Activated CD4-positive, alpha-beta T cell treated with anti-CD3 and anti-CD28 coated beads, Interleukin-2, amount 50 U/mL, for 16 hours (primary cell): ENCODE data around the gene EDN2.

Source experiments
- DNase-seq: peaks from one replicate; pipeline ENCODE4 v3.0.0-alpha.2; 2020

EDN2 gene

DNA sequence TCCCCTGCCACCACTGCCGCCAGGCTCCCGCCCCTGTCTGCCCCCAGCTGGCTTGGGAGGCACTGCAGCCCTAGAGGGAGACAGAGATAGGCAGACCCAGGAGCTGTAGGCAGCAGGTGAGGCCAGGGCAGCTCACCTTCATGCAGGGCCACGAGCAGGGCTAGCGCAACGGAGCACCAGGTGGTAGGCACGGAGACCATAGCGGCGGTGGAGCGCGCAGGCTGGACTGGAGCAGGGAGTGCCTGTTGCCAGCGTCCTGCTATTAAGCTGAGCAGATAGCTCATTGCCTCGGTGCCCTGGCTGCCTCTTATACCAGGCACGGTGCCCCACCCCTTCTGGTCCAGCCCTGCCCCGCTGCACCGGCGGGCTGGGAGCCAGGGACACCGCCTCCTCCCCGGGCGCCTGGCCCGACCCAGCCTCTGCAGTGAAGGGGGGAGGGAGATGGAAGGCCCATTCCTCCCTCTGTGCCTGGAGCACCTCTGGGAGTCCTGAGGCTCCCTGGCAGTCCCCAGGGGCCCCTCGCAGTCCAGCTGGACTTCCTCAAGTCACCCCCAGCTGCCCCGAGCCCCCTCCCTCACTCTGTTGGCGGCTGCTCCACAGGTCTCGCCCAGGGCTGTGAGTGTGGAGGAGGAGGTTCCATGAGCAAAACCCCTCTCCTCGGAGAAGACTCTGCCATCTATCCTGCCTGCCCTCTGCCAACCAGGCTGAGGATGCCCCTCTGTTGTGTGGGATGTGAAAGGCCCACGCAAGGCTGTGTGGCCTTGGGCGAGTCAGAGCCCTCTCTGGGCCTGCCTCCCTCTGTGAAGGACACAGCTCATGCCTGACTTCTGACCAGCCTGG lies at the start of gene EDN2:
EDN2 (minus strand) TSS at position 282 of the 840 bp plus-strand sequence; CDS start at position 200, 82 bp downstream.
- no peak for DNase-seq

DNA sequence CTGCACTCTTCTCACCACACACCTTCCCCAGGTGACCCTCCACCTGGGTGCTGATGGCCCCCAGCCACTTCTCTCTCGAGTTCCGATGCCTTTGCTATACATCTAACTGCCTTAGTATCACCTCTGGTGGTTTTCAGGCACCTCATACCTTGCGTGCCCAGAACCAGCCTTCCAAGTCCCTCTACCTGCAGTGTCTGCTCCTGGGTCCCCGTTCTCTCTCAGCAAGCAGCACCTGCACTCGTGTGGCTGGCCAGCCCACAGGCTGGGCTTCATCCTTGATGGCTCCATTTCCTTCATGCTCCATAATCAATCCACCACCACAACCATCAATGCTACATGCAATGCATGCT lies 49.2 kb upstream of the EDN2 start:
- no peak for DNase-seq

DNA sequence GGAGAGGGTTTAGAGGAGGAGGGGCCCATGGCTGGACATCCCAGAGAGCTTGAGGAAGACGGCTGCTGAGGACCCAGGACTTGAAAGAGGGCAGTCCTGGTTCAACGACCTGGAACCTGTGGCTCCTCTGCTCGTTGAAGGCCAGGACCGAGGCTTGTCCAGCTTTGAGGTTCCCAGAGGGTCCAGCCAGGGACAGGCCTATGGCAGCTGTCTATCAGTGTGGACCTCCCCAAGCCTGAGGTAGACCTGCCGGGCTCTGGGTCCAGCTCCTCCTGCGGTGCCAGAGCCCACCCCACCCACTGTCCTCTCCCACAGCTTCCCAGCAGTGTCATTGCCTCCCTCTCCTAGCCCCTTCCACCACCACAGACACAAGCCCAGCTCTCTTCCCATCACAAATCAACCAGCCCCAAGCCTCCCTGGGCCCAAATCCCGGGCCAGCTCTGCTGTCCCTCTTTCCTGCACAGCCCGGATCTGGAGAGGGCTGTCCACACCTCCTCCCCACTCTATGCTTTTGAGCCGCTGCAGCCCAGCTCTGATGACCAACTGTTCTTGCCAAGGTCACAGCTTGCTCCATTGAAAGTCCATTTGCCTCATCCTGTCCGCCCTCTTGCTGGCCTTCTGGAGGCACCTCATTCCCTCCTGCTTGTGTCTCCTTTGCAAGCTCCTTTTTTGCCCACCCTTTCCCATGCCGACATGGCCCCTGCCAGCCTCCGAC lies 48.7 kb upstream of the EDN2 start:
- DNase-seq, result no peak

DNA sequence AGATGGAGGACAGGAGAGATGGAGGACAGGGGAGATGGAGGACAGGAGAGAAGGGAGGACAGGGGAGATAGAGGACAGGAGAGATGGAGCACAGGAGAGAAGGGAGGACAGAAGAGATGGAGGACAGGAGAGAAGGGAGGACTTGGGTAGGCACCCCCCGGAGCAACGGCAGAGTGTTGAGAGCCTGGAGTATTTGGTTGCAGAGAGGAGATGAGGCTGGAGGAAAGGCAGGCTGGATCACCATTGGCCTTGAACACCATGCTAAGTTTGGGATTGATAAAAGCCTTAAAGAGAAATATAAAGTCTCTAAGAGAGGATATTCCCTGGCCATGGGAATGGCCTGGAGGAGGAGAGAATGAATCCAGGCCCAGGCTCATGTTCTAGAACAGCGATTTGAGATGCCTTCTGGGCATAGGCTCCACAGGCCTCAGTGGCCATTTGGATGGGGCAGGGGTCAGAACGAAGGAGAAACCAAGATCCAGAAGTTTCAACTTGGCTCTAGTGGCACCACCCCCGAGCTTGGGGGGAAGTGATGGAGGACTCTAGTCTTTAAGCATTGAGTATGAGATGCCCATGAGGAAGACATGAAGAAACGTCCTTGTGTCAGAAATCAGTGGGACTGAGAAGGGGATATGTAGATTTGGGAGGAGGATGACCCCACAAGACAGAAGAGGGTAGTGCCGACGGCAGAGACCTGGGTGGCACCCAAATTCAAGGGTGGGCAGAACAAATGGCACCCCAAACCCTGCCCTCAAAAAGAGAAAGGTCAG lies 47.9 kb upstream of the EDN2 start:
- no peak for DNase-seq

DNA sequence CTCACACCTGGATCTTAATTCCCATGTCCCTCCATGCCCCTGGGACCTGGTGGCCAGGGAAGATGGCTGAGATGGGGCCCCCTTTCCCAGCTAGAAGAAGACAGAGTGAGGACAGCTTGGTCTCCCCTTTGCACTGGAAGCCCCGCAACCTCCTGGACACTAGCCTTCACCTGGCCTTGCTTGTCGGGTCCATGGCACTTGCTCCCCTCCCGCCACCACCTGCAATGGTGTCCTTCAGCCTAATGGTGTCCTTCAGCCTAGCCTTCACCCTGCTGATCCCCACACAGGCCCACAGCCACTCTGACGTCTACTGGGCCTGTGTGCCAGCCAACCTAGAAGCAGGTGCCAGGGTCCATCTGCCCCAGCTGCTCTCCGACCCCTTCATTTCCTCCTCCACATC lies 45.9 kb upstream of the EDN2 start:
- DNase-seq, result no peak

DNA sequence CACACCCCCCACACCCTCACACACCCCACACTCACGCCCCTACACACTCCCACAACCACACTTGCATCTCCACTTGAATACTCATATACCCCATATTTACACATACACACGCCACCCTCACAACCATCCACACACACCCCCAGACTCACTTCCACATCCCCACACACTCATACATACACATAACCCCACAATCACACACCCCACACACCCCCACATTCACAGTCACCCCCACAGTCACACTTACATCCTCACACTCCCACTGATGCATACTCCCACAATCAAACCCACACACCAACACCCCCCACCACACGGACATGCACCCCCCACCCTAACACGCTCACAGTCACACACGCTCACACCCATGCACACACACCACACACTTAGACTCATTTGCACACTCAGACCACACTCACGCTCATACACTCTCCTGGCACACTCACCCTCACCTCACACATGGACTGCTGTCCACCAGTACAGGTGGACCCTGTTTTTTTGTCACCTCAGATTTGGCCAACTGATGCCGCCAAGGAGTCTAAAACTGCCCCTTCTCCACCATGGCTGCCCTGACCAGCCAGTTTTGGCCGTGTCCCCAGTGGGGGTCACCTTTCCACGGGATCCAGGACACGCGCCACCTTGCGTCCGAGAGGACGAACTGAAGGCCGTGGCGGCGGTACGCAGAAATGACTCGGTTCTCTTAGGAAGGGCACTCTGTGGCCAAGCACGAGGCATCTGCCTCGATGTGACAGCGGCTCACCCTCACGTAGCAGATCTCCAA lies 45.3 kb upstream of the EDN2 start:
- no peak for DNase-seq

DNA sequence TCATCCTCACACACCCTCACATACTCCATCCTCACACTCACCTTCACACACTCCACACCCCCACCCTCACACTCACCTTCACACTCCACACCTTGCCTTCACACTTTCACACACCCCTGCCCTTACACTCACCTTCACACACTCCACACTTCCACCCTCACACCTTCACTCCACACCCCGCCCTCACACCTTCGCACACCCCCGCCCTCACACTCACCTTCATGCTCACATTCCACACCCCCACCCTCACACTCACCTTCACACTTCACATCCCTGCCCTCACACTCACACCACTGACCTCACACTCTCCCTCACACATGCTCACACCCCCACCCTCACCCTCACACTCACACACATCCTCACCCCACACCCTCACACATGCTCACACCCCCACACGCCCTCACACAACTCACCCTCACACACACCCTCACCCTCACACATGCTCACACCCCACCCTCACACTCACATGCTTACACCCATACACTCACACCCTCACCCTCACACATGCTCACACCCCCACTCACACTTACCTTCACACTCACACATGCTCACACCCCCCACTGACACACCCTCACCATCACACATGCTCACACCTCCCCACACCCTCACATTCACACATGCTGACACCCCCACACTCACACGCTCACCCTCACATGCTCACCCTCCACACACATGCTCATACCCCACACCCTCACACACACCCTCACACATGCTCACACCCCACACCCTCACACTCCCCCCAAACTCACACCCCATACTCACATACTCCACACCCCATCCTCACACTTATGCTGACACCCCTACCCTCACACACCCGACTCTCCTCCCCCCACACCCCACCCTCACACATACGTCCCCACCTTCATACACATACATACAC lies 44.5 kb upstream of the EDN2 start:
- DNase-seq, result no peak

DNA sequence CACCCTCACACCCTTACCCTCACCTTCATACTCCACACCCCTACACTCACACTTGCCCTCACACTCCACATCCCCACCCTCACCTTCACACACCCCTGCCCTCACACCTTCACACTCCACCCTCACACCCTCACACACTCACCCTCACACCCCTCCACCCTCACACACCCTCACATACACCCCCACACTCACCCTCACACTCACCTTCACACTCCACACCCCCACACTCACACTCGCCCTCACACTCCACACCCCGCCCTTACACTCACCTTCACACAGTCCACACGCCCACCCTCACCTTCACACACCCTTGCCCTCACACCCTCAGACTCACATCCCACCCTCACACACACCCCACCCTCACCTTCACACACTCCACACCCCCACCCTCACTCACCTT lies 43.6 kb upstream of the EDN2 start:
- DNase-seq, result no peak

DNA sequence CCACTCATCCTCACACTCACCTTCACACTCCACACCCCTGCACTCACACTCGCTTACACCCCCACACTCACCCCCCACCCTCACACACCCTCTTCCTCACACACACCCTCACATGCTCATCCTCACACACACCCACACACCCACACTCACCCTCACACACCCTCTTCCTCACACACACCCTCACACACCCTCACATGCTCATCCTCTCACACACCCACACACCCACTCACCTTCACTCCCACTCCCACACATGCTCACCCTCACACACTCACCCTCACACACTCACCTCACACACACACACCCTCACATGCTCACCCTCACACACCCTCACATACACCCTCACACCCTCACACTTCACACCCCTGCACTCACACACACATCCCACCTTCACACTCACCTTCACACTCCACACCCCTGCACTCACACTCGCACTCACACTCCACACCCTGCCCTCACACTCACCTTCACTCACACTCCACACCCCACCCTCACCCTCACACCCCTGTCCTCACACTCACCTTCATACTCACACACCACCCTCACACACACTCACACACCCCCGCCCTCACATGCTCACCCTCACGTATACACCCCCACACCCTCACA lies 42.6 kb upstream of the EDN2 start:
- no peak for DNase-seq

DNA sequence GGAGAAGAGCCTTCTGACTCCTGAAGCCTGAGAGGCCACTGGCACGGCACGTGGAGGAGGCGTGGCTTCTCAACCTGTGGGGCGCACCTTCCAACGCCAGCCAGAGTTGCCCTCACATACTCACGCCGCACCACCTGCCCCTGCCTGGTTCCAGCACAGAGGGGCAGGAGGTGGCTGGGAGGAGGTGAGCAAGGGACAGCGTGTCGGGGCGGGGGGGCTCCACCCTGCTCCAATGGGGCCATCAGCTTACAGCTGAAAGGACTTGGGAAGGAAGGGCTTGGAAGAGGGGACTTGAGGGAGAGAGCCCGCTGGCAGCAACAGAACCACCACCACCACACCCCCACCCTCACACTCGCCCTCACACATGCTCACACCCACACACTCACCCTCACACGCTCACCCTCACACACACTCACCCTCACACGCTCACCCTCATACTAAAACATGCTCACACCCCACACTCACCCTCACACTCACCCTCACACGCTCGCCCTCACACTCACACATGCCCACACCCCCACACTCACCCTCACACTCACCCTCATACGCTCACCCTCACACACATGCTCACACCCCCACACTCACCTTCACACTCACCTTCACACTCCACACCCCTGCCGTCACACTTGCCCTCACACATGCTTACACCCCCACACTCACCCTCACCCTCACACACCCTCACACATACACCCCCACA lies 41.6 kb upstream of the EDN2 start:
- no peak for DNase-seq

DNA sequence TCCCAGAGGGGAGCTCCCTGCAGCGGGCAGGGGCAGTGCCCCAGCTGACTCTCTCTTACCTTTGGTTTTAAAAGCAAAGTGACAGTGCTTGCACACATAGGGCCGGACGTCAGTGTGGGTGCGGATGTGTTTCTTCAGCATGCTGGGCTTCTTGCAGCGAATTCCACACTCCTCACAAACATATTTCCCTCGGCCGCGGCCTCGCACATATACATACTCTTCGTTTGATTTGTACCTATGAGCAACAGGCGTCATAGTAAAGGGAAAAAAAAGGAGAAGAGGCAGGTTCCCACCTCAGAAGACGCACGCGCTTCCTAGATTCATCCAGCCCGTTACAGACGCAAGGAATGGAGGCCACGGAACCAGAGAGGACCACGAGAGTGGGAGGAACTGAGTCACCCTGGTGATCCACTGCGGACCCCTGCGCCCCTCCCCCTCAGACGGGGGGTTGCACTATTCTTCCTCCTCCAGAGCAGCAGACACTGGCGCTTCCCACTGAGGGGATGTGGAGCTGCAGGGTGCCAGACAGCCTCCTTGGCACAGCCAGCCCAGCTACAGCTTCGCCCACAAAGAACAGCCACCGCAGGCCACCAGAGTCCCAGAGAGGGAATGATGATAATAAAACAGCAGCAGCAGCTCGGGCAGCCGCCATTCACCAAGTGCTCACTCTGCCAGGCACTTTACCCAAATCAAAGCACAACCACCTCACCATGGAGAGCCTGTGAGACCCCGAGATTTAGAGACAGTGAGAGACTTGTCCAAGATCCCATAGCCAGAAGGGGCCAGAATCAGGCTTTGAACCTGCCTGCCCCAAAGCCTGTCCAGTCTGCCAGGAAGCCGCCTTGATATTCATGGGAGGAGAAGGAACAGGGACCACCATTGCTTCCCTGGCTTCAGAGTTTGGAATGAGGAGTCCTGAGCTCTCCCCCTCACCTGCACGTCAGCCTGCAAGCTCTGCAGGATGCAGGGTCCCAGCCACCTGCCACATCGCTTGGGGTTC lies 40.5 kb upstream of the EDN2 start:
- DNase-seq, result no peak

DNA sequence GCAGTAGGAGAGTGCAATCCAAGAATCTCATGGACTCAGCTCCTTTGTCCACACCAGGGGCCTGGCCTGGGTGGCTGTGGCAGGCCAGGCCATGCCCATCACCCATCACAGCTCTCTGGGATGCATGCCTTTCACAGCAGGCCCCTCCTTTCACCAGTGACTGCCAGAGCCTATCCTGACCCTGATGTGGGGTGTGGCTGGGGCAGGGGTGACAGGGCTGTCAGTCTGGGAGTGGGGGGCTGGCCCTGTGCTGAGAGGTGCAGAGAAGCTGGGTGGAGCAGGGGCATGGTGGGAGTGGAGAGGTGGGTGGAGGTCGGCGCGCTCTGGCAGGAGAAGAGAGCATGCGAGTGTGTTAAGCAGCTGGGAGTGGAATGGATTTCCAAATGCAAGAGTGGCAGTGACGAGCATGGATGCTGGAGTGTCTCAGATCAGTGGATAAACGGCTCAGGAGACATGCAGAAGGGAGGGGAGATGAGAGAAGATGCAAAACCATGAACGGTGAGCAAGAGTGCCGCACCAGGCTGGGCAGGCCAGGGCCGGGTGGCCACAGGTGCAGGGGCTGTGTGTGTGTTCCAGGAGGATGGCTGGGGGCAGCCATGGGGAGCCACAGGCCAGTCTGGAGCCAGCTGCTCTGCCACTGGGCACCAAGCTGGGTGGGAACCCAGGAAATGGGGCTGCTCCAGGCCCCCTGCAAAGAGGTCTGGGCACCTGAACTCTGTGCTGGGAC lies 39.6 kb upstream of the EDN2 start:
- DNase-seq, result no peak

DNA sequence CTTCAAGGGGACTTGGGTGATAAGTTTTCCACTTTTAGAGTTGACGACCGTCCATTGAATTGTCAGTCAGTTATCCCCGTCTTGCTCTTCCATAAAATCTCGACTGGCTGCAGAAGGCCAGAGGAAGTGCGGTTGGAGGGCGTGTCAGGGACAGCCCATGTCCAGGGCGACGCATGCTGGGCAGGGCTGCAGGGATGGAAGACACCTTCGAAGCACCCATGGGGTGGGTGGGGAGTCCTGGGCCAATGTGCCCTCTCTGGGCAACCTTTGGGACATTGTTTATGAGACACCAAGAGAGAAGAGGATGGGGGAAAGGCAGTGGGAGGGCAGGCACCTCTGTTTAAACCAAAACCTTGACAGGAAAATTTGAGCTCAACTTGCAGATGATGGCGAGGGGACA lies 38.6 kb upstream of the EDN2 start:
- no peak for DNase-seq

DNA sequence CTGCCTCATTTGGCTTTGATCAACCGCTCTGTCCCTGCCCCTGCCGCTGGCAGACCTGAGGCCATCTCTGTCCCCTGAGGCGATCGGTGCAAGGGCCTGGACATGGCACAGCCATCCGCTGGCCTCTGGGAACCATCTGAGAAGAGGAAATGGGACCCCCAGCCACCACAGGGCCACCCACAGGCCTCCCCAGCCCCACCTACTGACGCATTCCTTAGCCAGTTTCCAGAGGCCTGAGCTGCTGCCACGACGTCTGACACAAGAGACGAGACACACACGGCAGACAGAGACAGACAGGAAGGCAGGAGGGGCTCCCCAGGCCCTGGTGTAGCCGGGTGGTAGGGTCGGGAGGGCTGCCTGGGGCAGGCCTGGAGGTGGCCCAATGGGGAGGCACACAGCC lies 37.3 kb upstream of the EDN2 start:
- DNase-seq, result no peak

DNA sequence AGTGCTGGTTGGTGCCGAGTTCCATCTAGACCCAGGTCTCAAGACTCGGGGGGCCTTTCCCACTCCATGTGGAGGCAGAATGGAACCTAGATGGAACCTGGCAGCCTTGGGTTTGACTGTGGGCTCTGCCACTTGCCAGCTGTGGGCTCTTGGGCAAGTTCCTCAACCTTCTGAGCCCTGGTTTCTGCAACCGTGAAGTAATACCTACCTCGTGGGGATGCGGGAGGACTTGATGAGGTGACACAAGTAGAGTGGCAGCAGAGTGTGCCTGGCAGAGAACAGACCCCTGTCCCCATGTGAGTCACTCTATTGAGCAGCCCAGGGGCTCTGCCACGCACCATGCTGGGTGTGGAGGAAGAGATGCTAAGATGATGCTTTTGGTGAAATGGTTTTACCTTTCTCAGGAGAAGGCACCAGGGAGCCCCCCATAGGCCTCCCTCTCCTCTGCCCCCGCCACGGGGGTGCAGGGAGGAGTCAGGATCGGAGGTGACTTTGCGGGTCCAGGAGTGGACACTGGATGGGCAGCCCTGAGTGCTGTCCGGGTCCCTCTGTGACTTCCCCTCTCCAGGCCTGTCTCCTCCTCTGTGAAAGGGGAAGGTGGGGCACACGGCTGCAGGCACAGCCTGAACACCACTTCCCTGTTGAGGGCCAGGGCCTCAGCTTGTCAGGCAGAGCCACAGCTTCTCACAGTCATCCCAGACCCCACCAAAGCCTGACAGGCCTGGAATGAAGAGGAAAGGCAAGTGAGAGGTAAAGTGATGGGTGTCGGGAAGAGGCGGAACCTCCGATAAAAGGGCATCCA lies 36.7 kb upstream of the EDN2 start:
- DNase-seq, result no peak

DNA sequence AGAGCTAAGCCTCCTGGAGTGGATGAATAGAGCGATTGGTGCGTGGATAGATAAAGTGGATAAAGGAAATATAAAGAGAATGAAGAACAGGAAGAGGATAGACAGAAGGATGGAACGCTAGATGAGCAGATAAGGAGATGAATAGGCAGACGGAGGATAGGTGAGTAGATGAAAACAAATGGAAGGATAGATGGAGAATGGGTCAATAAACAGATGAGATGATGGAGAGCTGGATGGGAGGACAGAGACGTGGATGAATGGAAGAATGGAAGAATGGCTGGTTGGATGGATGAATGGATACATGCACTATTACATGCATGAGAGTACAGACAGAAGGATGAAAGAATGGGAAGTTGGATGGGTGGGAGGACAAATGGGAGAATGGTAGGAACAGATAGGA lies 35.2 kb upstream of the EDN2 start:
- no peak for DNase-seq

DNA sequence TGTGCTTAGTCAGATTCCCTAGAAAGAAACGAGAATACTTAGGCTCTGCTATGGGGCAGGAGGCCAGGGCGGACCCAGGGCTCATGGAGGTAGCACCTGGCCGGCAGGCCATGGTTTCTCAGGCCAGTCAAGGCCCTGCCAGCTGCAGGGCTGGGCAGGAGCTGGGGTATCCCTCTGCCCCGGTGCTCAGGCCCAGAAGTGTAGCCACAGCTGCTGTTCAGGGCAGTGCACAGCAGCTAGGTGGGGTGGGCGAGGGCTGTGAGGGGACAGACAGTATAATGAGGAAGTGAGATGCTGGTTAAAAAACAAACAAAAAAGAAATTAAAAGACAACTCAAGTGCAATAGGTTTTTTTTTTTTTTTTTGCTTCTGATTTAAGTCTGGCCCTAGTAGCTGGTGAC lies 34.0 kb upstream of the EDN2 start:
- DNase-seq, result no peak

DNA sequence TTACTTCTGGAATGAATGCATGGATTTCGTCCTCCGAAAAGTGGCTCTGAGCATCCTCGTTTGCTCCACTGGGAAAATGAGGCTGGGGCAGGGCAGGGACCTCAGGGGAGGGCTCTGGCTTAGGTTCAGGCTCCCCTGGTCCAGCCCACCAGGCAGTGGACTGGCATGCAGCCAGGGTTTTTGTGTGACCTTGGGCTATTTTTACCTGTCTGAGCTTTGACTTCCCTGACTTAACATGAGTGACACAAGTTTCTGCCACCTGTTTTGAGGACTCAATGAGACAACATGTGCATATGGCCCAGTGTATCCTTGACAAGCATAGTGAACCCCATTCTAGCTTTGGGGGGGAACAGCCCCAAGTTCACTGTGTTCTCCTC lies 32.6 kb upstream of the EDN2 start:
- DNase-seq, result no peak
